ENCODE data around the gene MRNIP. TPM values are rescaled to one million over a fixed set of nuclear protein-coding genes. Genes with fewer than 3 reads are reported as not detected.

The MRNIP gene
- total RNA-seq, 1 donor from 2014 or later: 27.8 TPM

DNA sequence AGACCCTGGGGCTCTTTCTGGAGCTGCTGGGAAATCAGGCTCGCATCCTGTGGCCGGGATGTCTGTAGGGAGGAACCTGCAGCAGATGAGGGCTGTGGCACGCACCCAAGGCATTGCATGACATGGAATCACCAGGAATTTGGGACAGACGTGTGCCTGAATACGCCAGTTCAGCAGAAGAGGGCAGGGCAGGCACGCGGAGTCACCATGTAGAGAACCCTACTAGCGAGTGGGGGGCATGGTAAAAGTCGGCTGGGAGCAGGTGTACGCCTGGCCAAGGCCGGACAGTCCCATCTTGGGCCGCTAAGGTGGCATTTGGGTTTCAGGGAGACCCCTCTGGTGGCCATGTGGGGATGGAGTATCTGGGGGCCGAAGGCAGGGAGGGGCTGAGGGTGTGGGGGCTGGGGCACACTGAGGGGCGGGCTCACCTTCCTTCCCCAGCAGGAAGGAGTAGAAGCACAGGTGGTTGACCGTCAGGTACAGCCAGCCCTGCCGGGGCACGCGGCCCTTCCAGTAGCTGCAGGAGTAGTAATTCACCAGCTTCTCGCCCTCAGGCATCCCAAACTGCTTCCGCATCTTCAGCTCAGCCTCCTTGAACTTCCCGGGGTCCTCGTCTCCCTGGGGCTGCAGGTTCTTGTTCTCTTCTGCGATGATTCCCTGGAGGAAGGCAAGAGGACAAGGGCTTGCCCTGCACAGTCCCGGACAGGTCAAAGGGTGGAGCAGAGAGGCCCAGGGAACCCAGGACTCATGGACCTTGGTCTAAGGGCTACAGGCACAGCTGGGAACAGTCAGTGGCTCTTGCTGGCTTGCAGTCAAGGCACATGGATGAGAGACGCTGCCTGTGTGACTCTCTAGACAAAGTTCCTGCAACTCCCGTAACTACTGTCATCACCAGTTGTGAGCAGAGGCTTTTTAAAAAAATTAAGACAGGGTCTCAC lies 35.6 kb upstream of the MRNIP start:
- Mint-ChIP-seq H3K36me3 (ENCODE audit: low read depth) (peaks cover 30% of the 10 kb centered on the region), H3K4me1 (no peaks in the 10 kb centered on the region)
- intact Hi-C loops (cut with micrococcal nuclease): no loop called here

DNA sequence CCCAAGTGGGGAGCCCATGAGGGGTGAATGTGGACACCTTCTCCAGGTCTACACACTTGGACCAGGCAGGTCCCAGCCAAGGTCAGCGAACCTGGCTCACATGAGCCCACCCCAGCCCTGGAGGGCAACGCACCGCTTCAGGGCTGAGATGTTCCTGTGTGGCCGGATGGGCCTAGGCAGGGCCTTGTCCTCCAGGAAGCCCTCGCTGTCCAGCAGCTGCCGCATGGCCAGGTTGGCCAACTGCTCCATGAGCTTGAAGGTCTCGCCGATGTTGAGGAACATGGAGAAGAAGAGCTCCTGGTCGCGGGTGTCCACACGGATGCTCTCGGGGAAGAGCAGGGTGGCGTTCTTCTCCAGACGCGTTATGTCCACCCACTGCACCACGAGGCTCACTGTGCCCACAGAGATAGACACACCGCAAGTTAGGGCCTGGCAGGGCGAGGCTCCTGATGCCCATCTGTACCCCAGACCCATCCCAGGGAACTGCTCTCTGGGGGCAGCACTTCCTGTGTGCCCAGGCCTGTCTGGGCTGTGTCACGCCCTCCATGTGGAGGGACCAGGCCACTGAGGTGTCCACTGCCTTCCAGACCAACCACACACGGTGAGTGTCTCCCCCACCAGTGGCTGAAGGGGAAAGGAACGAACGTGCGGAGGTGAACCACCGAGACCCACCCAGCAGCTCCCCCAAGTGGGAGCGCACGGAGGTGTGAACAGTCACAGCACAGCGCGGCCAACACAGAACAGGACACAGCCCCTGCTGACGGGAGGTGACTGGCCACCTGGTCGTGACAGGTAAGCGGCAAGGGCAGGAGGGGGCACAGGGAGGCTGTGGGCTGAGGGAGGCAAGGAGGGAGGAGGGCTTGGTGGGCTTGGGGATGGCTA lies 34.7 kb upstream of the MRNIP start:
- H3K27ac Mint-ChIP-seq: no peak overlapping the region

More for the DNA sequence above, 35.6 kb upstream of the MRNIP start:
- no peaks in the 10 kb centered on the region for H3K27me3 Mint-ChIP-seq
- no peaks in the 10 kb centered on the region for H3K9me3 Mint-ChIP-seq
- no peak overlapping the region for H3K4me3 Mint-ChIP-seq
- no peak for DNase-seq
- H3K27ac Mint-ChIP-seq: no peak overlapping the region

DNA sequence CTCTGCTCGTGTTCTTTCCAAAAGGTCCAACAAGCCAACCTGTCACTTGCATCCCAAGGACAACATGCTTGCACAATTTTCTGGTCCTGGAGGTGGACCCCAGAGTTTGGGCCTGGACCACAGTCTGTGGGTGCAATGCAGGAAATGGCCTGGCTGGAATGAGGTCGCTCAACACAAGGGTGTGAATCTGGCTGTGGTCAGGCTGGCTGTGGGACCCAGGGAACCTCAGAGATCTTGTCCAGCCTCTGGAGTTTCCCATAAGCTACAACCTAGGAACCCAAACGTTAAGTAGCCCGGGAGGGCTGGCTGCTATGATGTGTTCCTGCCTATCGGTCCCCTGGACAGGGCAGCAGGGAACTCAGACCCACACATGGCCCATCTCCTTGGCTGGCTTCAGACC lies 33.6 kb upstream of the MRNIP start:
- H3K4me1 Mint-ChIP-seq: no peaks in the 10 kb centered on the region
- DNase-seq: no peak
- H3K9me3 Mint-ChIP-seq: no peaks in the 10 kb centered on the region
- no peak overlapping the region for H3K4me3 Mint-ChIP-seq
- H3K36me3 Mint-ChIP-seq (ENCODE audit: low read depth): peaks cover 35% of the 10 kb centered on the region
- H3K27me3 Mint-ChIP-seq: no peaks in the 10 kb centered on the region
- no peak overlapping the region for H3K27ac Mint-ChIP-seq
- intact Hi-C loops (cut with micrococcal nuclease): no loop called here

More for the DNA sequence above, 34.7 kb upstream of the MRNIP start:
- H3K27me3 Mint-ChIP-seq: no peaks in the 10 kb centered on the region
- H3K36me3 Mint-ChIP-seq (ENCODE audit: low read depth): peaks cover 31% of the 10 kb centered on the region
- H3K4me3 Mint-ChIP-seq: no peak overlapping the region
- no peaks in the 10 kb centered on the region for H3K4me1 Mint-ChIP-seq
- H3K9me3 Mint-ChIP-seq: no peaks in the 10 kb centered on the region
- no peak for DNase-seq
- intact Hi-C loops (cut with micrococcal nuclease): no loop called here

DNA sequence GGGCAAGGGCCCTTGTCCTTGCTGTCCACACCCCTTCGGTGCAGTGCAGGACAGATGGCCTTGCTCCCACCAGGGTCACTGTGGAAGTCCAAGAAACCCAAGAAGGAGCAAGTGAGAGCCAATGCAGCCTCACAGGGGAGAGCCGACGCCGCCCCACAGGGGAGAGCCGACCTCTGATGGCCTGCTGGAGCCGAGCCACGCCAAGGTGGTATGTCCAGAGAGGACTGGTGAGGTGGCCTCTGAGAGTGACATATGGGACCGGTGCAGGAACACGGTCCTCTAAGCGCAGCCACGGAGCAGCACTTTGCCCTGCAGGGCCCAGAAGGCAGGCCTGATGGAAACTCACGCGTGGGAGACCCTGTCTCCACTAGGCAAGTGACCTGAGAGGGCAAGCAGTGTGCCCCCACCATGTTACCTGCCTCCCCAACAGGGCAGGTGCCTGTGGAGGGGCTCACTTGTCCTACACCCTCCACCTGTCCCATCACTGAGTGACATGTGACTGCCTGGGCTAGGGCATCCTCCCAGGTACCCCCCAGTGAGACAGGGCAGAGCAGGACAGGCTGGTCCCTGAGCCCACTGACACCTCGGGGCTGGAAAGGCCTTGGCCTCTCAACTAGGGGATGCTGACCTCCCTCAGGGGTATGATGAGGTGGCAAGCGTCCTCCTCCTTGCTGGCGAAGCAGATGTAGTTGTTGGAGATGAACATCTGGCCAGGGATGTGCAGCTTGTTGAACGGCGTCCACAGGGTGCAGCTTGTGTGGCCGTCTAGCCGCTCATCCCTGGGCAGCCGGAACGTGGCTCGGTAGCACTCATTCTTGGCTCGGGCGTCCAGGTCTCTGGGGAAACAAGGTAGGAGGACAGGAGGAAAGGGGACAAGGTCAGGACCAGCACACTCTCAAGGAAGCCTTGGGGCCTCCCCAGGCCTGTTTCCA lies 32.4 kb upstream of the MRNIP start:
- no peak overlapping the region for H3K27ac Mint-ChIP-seq
- no peaks in the 10 kb centered on the region for H3K27me3 Mint-ChIP-seq
- no peaks in the 10 kb centered on the region for H3K4me1 Mint-ChIP-seq
- DNase-seq: no peak
- intact Hi-C loops (cut with micrococcal nuclease): no loop called here
- peaks cover 2% of the 10 kb centered on the region for H3K9me3 Mint-ChIP-seq
- H3K4me3 Mint-ChIP-seq: no peak overlapping the region
- H3K36me3 Mint-ChIP-seq (ENCODE audit: low read depth): peaks cover 46% of the 10 kb centered on the region

DNA sequence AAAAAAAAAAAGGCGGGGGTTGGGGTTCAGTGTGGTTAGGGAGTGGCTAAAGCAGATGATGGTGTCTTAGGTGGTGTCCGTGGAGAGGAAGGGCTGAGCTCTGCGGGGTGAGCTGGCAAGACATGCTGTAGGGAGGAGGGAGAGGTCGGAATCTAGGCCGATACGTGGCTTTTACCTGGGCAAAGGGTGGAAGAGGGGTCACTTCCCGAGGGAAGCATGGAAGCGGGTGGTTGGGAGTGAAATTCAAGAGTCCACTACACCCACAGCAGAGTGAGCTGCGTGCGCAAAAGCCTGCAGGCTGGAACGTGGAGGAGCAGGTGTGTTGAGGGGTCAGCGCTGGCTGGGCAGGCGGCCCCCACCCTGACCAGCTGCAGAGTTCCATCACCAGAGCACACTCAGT lies 31.3 kb upstream of the MRNIP start:
- Mint-ChIP-seq H3K9me3 (peaks cover 8% of the 10 kb centered on the region), H3K36me3 (ENCODE audit: low read depth) (peaks cover 54% of the 10 kb centered on the region), H3K4me3 (no peak overlapping the region), H3K27ac (no peak overlapping the region), H3K27me3 (no peaks in the 10 kb centered on the region), H3K4me1 (no peaks in the 10 kb centered on the region)
- DNase-seq: no peak
- intact Hi-C loops (cut with micrococcal nuclease): no loop called here

DNA sequence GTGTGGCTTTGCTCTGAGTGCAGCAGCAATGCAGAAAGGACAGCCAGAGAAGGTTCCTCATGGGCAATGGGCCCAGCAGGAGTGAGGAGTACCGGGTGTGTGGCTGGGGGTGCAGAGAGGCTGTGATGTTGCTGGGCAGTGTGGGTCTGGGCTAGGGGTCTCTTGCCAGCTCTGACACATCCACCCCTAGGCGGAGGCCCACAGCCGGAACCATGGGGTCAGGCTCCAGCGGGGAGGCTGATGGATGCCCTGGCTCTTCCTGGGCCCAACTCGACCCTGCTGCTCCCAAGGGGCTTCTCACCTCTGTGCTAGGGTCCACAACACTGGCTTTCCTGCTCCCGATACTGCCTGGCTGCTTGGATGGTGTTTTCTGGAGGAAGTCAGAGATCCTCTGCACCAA lies 29.2 kb upstream of the MRNIP start:
- intact Hi-C loops (cut with micrococcal nuclease): no loop called here
- no peaks in the 10 kb centered on the region for H3K4me1 Mint-ChIP-seq
- peaks cover 71% of the 10 kb centered on the region for H3K36me3 Mint-ChIP-seq (ENCODE audit: low read depth)
- no peak overlapping the region for H3K4me3 Mint-ChIP-seq
- no peak overlapping the region for H3K27ac Mint-ChIP-seq
- no peaks in the 10 kb centered on the region for H3K27me3 Mint-ChIP-seq
- no peak for DNase-seq
- peaks cover 22% of the 10 kb centered on the region for H3K9me3 Mint-ChIP-seq

DNA sequence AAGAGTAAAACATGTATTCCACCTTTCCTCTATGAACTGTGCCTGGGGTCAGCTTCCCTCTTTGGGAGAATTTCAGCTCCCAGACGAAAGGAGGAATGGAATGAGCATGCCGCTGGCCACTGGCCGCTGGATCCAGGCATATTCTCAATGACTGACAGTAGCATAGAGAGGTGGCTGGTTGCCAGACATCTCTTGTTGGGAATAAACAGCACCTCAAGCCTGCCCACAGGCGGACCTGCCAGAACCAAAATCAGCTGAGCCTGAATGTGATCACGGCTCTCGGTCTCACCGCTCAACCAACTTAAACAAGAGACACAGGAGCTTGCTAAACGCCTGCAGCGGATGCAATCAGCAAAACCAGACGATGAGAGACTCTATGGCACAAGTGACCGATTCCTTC lies 28.5 kb upstream of the MRNIP start:
- peaks cover 72% of the 10 kb centered on the region for H3K36me3 Mint-ChIP-seq (ENCODE audit: low read depth)
- intact Hi-C loops (cut with micrococcal nuclease): no loop called here
- H3K27me3 Mint-ChIP-seq: no peaks in the 10 kb centered on the region

DNA sequence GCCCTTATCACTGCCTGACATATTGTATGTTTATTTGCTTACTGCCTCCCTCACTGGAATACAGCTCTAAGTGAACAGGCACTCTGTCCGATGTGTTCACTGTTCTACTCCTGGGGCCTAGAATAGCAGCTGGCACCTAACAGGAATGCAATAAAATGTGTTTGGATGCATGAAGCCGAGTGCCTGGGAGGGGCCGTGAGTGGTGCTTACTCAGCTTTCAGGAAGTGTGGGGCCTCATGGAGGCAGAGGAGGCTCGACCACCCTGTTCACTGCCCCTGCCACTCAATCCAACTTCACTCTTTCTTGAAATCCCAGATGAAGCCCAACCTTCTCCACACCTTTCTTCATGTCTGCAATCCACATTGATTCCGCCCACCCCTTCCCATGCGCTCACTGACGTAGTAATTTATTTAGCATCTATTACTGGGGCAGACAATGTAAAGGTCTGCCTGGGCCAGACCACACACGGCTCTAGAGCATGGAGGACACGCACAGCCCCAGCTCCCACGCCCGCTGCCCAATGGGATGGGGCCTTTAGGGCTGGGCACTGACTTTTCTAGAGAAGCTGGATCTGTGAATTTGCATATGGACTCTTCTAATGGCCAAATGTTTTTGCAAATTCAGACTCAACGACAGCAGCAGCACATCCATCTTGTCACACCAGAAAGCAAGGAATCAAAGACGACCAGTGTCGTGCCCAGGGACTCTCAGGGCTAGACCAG lies 27.7 kb upstream of the MRNIP start:
- no peak for DNase-seq
- H3K27me3 Mint-ChIP-seq: no peaks in the 10 kb centered on the region

More for the DNA sequence above, 28.5 kb upstream of the MRNIP start:
- Mint-ChIP-seq H3K9me3 (peaks cover 24% of the 10 kb centered on the region), H3K27ac (no peak overlapping the region), H3K4me1 (no peaks in the 10 kb centered on the region), H3K4me3 (no peak overlapping the region)
- DNase-seq: no peak

DNA sequence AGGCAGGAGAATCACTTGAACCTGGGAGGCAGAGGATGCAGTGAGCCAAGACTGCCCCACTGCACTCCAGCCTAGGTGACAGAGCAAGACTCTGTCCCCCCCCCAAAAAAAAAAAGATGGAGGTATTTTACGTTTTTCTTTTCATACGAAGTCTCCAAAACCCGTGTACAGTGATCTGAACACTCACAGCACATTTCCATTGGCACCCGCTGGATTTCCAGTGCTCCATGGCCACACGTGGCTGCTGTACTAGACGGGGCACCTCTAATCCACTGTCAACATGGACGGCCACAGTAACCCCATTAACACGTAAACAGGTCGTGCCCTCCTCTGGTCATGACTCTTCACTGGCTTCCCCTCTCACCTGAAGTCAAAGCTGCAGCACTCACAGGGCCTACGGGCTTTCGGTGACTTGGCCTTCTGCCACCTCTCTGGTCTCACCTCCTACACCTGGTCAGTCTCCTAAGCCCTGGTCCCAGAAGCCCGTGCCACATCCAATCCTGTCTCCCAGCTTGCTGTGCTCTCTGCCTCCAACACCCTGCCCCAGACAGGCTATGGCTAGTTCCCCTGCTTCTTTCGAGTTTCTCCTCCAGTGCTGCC lies 27.0 kb upstream of the MRNIP start:
- peaks cover 25% of the 10 kb centered on the region for H3K9me3 Mint-ChIP-seq
- no peak overlapping the region for H3K27ac Mint-ChIP-seq
- H3K27me3 Mint-ChIP-seq: no peaks in the 10 kb centered on the region
- peaks cover 80% of the 10 kb centered on the region for H3K36me3 Mint-ChIP-seq (ENCODE audit: low read depth)
- intact Hi-C loops (cut with micrococcal nuclease): no loop called here
- no peaks in the 10 kb centered on the region for H3K4me1 Mint-ChIP-seq
- H3K4me3 Mint-ChIP-seq: no peak overlapping the region
- DNase-seq: no peak

More for the DNA sequence above, 27.7 kb upstream of the MRNIP start:
- peaks cover 78% of the 10 kb centered on the region for H3K36me3 Mint-ChIP-seq (ENCODE audit: low read depth)
- no peaks in the 10 kb centered on the region for H3K4me1 Mint-ChIP-seq
- intact Hi-C loops (cut with micrococcal nuclease): no loop called here
- no peak overlapping the region for H3K4me3 Mint-ChIP-seq
- no peak overlapping the region for H3K27ac Mint-ChIP-seq
- peaks cover 25% of the 10 kb centered on the region for H3K9me3 Mint-ChIP-seq

DNA sequence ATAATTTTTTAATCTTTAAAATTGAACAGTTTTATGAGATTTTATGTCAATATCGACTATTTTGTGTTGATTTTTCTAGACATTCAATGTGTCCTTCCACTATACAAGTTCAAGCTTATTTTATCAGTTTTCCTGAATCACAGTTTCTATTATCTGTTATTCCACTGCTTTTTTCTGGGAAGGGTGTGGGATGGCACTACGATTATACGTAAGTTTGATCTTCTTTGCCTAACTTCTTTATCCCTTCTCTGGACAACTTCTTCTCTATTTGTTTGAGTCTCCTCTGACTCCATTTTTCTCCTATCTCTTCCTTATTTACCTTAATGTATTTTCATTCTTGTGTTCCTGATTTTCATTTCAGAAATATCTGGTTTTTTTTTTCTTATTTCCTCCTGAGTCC lies 24.5 kb upstream of the MRNIP start:
- no peaks in the 10 kb centered on the region for H3K27me3 Mint-ChIP-seq
- H3K4me1 Mint-ChIP-seq: no peaks in the 10 kb centered on the region
- H3K9me3 Mint-ChIP-seq: peaks cover 25% of the 10 kb centered on the region
- no peak for DNase-seq
- intact Hi-C loops (cut with micrococcal nuclease): no loop called here
- H3K4me3 Mint-ChIP-seq: no peak overlapping the region
- peaks cover 65% of the 10 kb centered on the region for H3K36me3 Mint-ChIP-seq (ENCODE audit: low read depth)
- H3K27ac Mint-ChIP-seq: no peak overlapping the region

DNA sequence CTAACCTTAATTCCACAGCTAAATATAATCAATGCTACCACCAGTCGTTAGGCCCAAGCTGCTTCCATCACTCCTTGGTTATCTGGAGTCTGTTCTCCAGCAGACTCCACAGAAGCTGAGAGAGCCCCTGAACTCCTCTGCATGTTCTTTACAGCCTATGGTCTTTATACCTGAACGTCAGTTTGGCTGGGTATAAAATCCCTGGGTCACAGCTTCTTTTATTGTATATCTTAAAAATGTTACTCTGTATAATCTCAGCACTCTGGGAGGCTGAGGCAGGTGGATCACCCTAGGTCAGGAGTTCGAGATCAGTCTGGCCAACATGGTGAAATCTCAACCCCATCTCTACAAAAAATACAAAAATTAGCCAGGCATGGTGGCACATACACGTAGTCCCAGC lies 23.7 kb upstream of the MRNIP start:
- Mint-ChIP-seq H3K27me3 (no peaks in the 10 kb centered on the region), H3K9me3 (peaks cover 25% of the 10 kb centered on the region), H3K4me1 (no peaks in the 10 kb centered on the region), H3K27ac (no peak overlapping the region), H3K4me3 (no peak overlapping the region), H3K36me3 (ENCODE audit: low read depth) (peaks cover 63% of the 10 kb centered on the region)
- no peak for DNase-seq
- intact Hi-C loops (cut with micrococcal nuclease): no loop called here

DNA sequence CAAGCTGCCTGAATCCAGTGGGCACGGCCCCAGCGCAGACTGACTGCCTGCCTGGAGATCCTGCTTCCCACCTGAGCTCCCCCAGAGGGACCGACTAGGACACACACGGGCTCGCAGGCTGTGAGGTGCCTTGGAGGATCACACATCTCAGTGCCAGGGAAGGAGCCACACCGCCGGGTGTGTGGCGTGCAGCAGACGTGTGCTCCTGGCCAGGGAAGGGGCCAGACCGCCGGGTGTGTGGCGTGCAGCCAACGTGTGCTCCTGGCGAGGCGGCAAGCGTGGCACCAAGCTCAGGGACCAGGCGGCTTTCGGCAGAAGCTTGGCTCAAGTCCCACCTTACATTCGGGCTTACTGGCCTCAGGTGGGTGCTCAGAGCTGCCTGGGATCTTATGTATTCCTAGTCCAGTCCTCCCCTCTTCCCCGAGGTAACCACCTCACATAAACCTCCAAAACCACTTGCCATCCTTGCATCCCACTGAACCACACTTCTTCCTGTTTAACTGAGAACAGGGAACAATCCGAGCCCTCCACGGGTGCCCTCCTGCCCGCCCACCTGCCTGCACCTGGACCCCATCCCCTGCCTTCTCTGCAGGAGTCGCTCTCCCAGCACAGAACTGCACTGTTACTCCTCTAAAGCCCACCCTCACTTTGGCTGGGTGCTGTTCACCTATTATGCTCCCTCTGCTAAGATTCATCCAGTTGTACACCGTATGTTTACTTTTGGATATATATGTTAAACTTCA lies 22.4 kb upstream of the MRNIP start:
- peaks cover 23% of the 10 kb centered on the region for H3K9me3 Mint-ChIP-seq
- no peak for DNase-seq
- no peaks in the 10 kb centered on the region for H3K27me3 Mint-ChIP-seq
- peaks cover 56% of the 10 kb centered on the region for H3K36me3 Mint-ChIP-seq (ENCODE audit: low read depth)
- H3K27ac Mint-ChIP-seq: no peak overlapping the region
- intact Hi-C loops (cut with micrococcal nuclease): no loop called here
- no peak overlapping the region for H3K4me3 Mint-ChIP-seq
- H3K4me1 Mint-ChIP-seq: no peaks in the 10 kb centered on the region
